ENCODE data around the gene TEDC1. TPM values are rescaled to one million over a fixed set of nuclear protein-coding genes. Genes with fewer than 3 reads are reported as not detected.

TEDC1 gene
- total RNA-seq, 1 experiment from 2014 or later, result 34.0 TPM

DNA sequence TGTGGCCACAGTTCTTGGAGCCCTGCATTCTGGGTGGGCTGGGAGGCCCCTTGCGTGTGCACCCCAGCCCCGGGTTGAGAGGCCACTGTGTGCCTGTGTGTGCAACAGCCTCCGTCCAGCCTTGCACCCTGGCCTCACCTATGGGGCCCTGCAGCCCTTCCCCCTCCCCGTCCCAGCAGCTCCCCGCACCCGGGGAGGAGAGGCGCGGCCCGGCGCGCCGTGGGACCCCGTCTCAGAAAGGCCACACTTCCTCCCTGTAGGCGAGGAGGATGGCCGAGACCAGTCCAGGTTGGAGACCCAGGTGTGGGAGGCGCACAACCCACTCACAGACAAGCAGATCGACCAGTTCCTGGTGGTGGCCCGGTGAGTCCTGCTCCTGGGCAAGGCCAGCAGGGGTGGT is 33.0 kb upstream of the TEDC1 start:
- Histone ChIP-seq H3K27me3 (replicated peaks; ENCODE audit: insufficient read depth, low read depth, low read length, poor library complexity) (no peaks in the 10 kb centered on the region), H3K4me1 (ENCODE audit: insufficient read depth, low read length, poor library complexity, severe bottlenecking) (no peaks in the 10 kb centered on the region), H3K27ac (ENCODE audit: low read depth, low read length, poor library complexity, severe bottlenecking) (no peak overlapping the region), H3K36me3 (ENCODE audit: insufficient read depth, low read length, poor library complexity, severe bottlenecking) (peaks cover 56% of the 10 kb centered on the region), H3K9me3 (ENCODE audit: low read depth, low read length, poor library complexity, severe bottlenecking) (no peaks in the 10 kb centered on the region), H3K4me3 (ENCODE audit: low read depth, low read length, poor library complexity, severe bottlenecking) (no peak overlapping the region)
- intact Hi-C loops (cut with micrococcal nuclease; ENCODE audit: unreplicated experiment), result no loop called here
- TF ChIP-seq EZH2 (IDR thresholded peaks at IDR 0.05; ENCODE audit: borderline replicate concordance, low read depth, low read length, poor library complexity, severe bottlenecking), result no peak
- TF ChIP-seq, protein P1, sequence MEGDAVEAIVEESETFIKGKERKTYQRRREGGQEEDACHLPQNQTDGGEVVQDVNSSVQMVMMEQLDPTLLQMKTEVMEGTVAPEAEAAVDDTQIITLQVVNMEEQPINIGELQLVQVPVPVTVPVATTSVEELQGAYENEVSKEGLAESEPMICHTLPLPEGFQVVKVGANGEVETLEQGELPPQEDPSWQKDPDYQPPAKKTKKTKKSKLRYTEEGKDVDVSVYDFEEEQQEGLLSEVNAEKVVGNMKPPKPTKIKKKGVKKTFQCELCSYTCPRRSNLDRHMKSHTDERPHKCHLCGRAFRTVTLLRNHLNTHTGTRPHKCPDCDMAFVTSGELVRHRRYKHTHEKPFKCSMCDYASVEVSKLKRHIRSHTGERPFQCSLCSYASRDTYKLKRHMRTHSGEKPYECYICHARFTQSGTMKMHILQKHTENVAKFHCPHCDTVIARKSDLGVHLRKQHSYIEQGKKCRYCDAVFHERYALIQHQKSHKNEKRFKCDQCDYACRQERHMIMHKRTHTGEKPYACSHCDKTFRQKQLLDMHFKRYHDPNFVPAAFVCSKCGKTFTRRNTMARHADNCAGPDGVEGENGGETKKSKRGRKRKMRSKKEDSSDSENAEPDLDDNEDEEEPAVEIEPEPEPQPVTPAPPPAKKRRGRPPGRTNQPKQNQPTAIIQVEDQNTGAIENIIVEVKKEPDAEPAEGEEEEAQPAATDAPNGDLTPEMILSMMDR (conservative IDR thresholded peaks at IDR 0.05; ENCODE audit: low read depth, low read length), result no peak
- no TSS peak for BruUV-seq (replicated peaks)
- ChIA-PET CTCF (no interaction called here), POLR2A (ENCODE audit: low non-redundant PET) (no interaction called here)
- DNase-seq (ENCODE audit: low spot score), result no peak

DNA sequence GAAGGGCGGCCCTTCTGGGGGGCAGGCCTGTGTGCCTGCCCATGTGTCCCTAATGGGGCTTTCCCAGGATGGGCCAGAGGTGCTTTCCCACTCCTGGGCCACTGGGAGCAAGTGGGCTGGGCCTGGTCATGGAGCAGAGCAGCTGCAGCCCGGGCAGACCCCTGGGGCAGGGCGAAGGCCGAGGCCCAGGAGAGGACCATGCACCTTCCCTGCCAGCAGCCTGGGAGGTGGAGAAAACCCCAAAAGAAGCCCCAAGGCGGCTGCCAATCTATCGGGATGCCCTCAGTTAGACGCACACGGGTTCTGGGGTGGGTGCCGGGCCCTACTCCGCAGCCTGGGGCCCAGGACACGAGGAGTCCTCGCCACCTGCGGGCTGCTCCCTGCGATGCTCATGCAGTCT is 32.5 kb upstream of the TEDC1 start:
- H3K4me3 ChIP-seq (ENCODE audit: low read depth, low read length, poor library complexity, severe bottlenecking), result no peak overlapping the region
- DNase-seq (ENCODE audit: low spot score), result no peak
- no peaks in the 10 kb centered on the region for H3K4me1 ChIP-seq (ENCODE audit: insufficient read depth, low read length, poor library complexity, severe bottlenecking)
- ChIA-PET CTCF (no interaction called here), POLR2A (ENCODE audit: low non-redundant PET) (no interaction called here)
- H3K9me3 ChIP-seq (ENCODE audit: low read depth, low read length, poor library complexity, severe bottlenecking), result no peaks in the 10 kb centered on the region
- no peak for TF ChIP-seq EZH2 (IDR thresholded peaks at IDR 0.05; ENCODE audit: borderline replicate concordance, low read depth, low read length, poor library complexity, severe bottlenecking)
- TF ChIP-seq, protein P1 (conservative IDR thresholded peaks at IDR 0.05; ENCODE audit: low read depth, low read length), result no peak
- no peak overlapping the region for H3K27ac ChIP-seq (ENCODE audit: low read depth, low read length, poor library complexity, severe bottlenecking)
- H3K36me3 ChIP-seq (ENCODE audit: insufficient read depth, low read length, poor library complexity, severe bottlenecking), result peaks cover 59% of the 10 kb centered on the region
- no peaks in the 10 kb centered on the region for H3K27me3 ChIP-seq (replicated peaks; ENCODE audit: insufficient read depth, low read depth, low read length, poor library complexity)
- intact Hi-C loops (cut with micrococcal nuclease; ENCODE audit: unreplicated experiment), result no loop called here
- no TSS peak for BruUV-seq (replicated peaks)

DNA sequence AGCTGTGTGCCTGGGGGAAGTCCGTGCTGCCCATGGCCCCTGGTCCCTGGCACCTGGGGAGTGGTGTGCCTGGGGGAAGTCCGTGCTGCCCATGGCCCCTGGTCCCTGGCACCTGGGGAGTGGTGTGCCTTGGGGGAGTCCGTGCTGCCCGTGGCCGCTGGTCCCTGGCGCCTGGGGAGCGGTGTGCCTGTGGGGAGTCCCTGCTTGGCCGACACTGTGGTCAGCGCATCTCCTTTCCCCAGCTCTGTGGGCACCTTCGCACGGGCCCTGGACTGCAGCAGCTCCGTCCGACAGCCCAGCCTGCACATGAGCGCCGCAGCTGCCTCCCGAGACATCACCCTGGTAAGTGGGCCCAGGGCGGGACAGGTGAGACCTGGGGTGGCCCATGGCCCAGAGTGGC is 30.9 kb upstream of the TEDC1 start:
- ChIA-PET CTCF (no interaction called here), POLR2A (ENCODE audit: low non-redundant PET) (no interaction called here)
- H3K9me3 ChIP-seq (ENCODE audit: low read depth, low read length, poor library complexity, severe bottlenecking), result no peaks in the 10 kb centered on the region
- TF ChIP-seq EZH2 (IDR thresholded peaks at IDR 0.05; ENCODE audit: borderline replicate concordance, low read depth, low read length, poor library complexity, severe bottlenecking), result no peak
- TF ChIP-seq, protein P1 (conservative IDR thresholded peaks at IDR 0.05; ENCODE audit: low read depth, low read length), result no peak
- intact Hi-C loops (cut with micrococcal nuclease; ENCODE audit: unreplicated experiment), result no loop called here
- H3K4me1 ChIP-seq (ENCODE audit: insufficient read depth, low read length, poor library complexity, severe bottlenecking), result peaks cover 5% of the 10 kb centered on the region
- peaks cover 67% of the 10 kb centered on the region for H3K36me3 ChIP-seq (ENCODE audit: insufficient read depth, low read length, poor library complexity, severe bottlenecking)
- no peak overlapping the region for H3K4me3 ChIP-seq (ENCODE audit: low read depth, low read length, poor library complexity, severe bottlenecking)
- no peak for DNase-seq (ENCODE audit: low spot score)
- no TSS peak for BruUV-seq (replicated peaks)
- no peaks in the 10 kb centered on the region for H3K27me3 ChIP-seq (replicated peaks; ENCODE audit: insufficient read depth, low read depth, low read length, poor library complexity)
- no peak overlapping the region for H3K27ac ChIP-seq (ENCODE audit: low read depth, low read length, poor library complexity, severe bottlenecking)
